Transverse colon (tissue), 4 donors: ENCODE results near the gene TPP1. TPM values are rescaled to one million over a fixed set of nuclear protein-coding genes. Genes with fewer than 3 reads are reported as not detected.

ENCODE experiments used
- DNase-seq: peaks from one replicate; pipeline ENCODE4 v3.0.0-alpha.2; 2019
- H3K27ac ChIP-seq, 4 donors: fragments of 200-600 bp; sonication (generic); 2 replicates each; pipeline ENCODE4 v1.5.1; 2016 to 2018; ENCODE audit warnings: inconsistent platforms in 4 of 4
- H3K27me3 ChIP-seq: fragments of 200-600 bp; sonication (generic); 2 replicates; pipeline ENCODE4 v1.5.1; 2017; ENCODE audit warnings: inconsistent platforms
- H3K36me3 ChIP-seq, 4 donors: fragments of 200-600 bp; sonication (generic); 2 replicates each; pipeline ENCODE4 v1.5.1; 2017 to 2019; ENCODE audit warnings: inconsistent platforms in 4 of 4
- H3K4me1 ChIP-seq, 4 donors: fragments of 200-600 bp; sonication (generic); 2 replicates each; pipeline ENCODE4 v1.5.1; 2017 to 2020; ENCODE audit warnings: inconsistent platforms in 4 of 4
- H3K4me3 ChIP-seq, 4 donors: fragments of 200-600 bp; sonication (generic); 1 replicate in 1 of 4; 2 replicates in 3 of 4; pipeline versions ENCODE4 v1.5.1 to v1.6.1; 2017 to 2019; ENCODE audit warnings: inconsistent platforms in 4 of 4
- H3K9me3 ChIP-seq, 2 donors: fragments of 200-600 bp; sonication (generic); 2 replicates each; pipeline ENCODE4 v1.5.1; 2017 to 2019; ENCODE audit warnings: inconsistent platforms in 2 of 2
- EP300 ChIP-seq: sonication (generic); formaldehyde crosslinking; IDR thresholded peaks from one replicate; pipeline ENCODE4 v1.6.1; 2017; ENCODE audit warnings: antibody characterized with exemption, low read depth
- POLR2A ChIP-seq: fragments of 450-650 bp; IDR thresholded peaks from one replicate; pipeline ENCODE4 v1.6.1; 2016; ENCODE audit warnings: antibody characterized with exemption, mild to moderate bottlenecking, moderate library complexity
- POLR2AphosphoS5 ChIP-seq, 3 donors: sonication (generic); formaldehyde crosslinking; IDR thresholded peaks; one replicate each; pipeline ENCODE4 v1.6.1; 2016; ENCODE audit warnings: antibody characterized with exemption in 3 of 3
- WGBS, 2 donors: methylation state at CpG; one replicate each; pipeline ENCODE4 v1.1.5; 2018; ENCODE audit warnings: low coverage in 1 of 2; 5-methylcytosine and 5-hydroxymethylcytosine counted together
- in situ Hi-C, 4 donors: fragments of 200-750 bp; cut with MboI; loops; one replicate each; pipeline versions ENCODE4 v1.15.0 to v1.15.1; 2017; ENCODE audit warnings: low sequenced_read_pairs in 3 of 4, low pct_ligation_motif_present in 1 of 4, low pct_unique_long_range_greater_than_20kb in 1 of 4
- intact Hi-C: fragments of 100-400 bp; cut with DNase I; formaldehyde crosslinking; loops from one replicate; pipeline ENCODE4 v1.15.1; 2023; ENCODE audit warnings: low total_unique reads
- total RNA-seq, 4 donors: library from RNA; depleted of rRNA; stranded (reverse); fragments of >200 nt; gene quantifications; one replicate each; pipeline ENCODE4 v1.1.0, GENCODE V29; 2016
- TF ChIP-seq, protein P1 (sequence below), 5 experiments: fragments of 200-600 bp in 3 of 5; fragments of 450-650 bp in 2 of 5; sonication (generic) in 3 of 5; IDR thresholded peaks; 1 replicate in 2 of 5; 2 replicates in 3 of 5; pipeline ENCODE4 v1.5.1; 2016 to 2017; ENCODE audit warnings: antibody characterized with exemption in 5 of 5, inconsistent platforms in 3 of 5, mild to moderate bottlenecking in 2 of 5, moderate library complexity in 1 of 5

TPP1 gene
- total RNA-seq, 4 donors from 2014 or later = 64.0 to 114 (median 74.0) TPM

DNA sequence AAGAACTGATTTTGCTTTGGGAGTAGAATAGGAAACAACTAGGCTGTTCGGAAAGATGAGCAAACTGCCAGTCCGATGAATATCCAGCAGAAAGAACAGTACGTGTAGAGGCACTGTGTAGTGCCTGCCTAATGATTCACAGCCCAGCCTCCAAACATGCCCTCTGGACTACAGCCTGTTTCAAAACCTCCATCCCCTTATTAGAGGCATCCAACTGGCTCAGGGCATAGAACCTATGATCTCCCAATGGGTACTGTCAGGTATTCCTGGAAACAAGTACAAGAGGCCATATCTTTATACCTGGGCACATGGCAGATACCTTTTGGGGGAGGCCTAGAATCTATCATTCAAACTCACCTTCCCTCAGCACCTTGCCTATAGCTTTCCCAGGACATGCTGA, 20.7 kb downstream of the TPP1 start:
- H3K36me3 ChIP-seq = peaks cover 0 to 26% (median 10%) of the 10 kb centered on the region in 4 donors
- TF ChIP-seq POLR2A (no peak), POLR2AphosphoS5 (IDR thresholded peaks at IDR 0.05) (no peak)
- TF ChIP-seq, protein P1, sequence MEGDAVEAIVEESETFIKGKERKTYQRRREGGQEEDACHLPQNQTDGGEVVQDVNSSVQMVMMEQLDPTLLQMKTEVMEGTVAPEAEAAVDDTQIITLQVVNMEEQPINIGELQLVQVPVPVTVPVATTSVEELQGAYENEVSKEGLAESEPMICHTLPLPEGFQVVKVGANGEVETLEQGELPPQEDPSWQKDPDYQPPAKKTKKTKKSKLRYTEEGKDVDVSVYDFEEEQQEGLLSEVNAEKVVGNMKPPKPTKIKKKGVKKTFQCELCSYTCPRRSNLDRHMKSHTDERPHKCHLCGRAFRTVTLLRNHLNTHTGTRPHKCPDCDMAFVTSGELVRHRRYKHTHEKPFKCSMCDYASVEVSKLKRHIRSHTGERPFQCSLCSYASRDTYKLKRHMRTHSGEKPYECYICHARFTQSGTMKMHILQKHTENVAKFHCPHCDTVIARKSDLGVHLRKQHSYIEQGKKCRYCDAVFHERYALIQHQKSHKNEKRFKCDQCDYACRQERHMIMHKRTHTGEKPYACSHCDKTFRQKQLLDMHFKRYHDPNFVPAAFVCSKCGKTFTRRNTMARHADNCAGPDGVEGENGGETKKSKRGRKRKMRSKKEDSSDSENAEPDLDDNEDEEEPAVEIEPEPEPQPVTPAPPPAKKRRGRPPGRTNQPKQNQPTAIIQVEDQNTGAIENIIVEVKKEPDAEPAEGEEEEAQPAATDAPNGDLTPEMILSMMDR (IDR thresholded peaks at IDR 0.05) = no peak
- in situ Hi-C loops = no loop called here
- 90 to 92% methylated on average over 3 of the region's 3 CpGs for WGBS, 2 donors
- H3K27ac ChIP-seq = peak overlapping the region in 2 of 4 donors; percentile 69 to 77
- intact Hi-C loops = no loop called here
- no peak for DNase-seq
- H3K27me3 ChIP-seq = no peaks in the 10 kb centered on the region
- no peak overlapping the region for H3K4me3 ChIP-seq
- H3K4me1 ChIP-seq = peaks cover 9 to 21% (median 16%) of the 10 kb centered on the region in 4 donors
- H3K9me3 ChIP-seq = no peaks in the 10 kb centered on the region

DNA sequence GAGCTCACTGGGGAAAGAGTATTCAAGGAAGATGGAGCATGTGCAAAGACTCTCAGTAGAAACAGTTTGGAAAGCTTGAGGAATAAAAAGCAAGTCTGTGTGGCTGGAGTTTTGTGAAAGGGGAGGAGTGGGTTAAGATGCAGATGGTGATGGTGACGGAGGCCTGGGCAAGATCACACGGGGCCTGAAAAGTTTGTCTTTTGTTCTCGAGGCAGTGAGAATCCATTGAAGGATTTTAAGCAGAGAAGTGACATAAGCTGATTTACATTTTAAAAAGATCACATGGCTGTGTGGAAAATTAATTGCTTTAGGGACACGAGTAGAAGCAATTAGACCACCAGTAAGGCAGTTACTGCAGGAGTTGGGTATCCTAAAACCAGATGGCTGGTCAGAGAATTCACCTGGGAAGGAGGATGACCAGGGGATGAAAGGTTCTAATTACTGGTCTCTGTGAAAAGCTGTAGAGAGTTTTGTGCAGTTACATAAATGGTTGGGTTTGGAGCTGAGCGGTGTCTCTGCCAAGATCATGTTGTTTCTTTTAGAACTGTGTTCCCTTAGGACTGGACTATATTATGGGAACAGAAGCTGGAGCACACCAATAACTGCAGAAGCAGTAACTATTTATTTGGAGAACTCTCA, 22.9 kb downstream of the TPP1 start:
- in situ Hi-C loops = no loop called here
- Histone ChIP-seq H3K36me3 (peaks cover 0 to 26% (median 10%) of the 10 kb centered on the region in 4 donors), H3K4me3 (no peak overlapping the region), H3K9me3 (no peaks in the 10 kb centered on the region), H3K27ac (peak overlapping the region; percentile 21 to 77 (median 68)), H3K4me1 (peaks cover 0 to 7% (median 4%) of the 10 kb centered on the region in 4 donors), H3K27me3 (no peaks in the 10 kb centered on the region)
- WGBS, 2 donors = 45 to 59% methylated on average over 4 to 5 of the region's 5 CpGs
- TF ChIP-seq POLR2AphosphoS5 (IDR thresholded peaks at IDR 0.05) (no peak), POLR2A (no peak), EP300 (no peak)
- TF ChIP-seq, protein P1 (IDR thresholded peaks at IDR 0.05) = no peak
- intact Hi-C loops = no loop called here
- DNase-seq = no peak

DNA sequence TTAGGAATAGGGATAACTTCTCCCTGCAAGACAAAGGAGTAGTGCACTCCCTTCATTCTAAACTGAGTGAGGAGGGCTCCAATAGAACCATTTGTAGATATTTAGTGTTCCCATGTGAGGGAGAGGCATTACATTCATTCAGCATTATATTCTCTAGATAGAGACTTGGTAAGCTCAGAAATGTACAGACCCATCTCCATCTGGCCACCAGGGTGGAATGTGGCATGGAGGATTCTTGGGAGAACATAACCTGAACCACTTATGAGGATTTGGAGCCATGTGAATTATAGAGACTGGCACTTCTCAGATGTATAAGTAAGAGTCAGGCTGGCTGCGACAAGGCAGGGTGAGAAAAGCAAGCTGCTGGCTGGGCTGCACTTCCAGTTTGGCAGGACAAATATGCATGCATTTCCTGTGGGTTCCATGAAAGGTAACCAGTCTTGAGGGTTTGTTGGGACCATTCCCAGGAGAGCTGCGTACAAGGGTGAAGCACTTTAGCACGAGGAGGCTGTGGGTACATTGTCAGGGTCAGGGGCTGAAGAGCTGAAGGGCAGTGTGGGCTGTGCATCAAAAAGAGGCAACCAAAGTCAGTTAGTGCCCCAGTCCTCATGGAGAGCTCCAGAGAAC, 25.0 kb downstream of the TPP1 start:
- Histone ChIP-seq H3K4me1 (peaks cover 0 to 7% (median 4%) of the 10 kb centered on the region in 4 donors), H3K36me3 (peaks cover 0 to 7% (median under 1%) of the 10 kb centered on the region in 4 donors), H3K27me3 (no peaks in the 10 kb centered on the region), H3K27ac (peak overlapping the region in 2 of 4 donors; percentile 69 to 77), H3K4me3 (no peak overlapping the region), H3K9me3 (no peaks in the 10 kb centered on the region)
- intact Hi-C loops = no loop called here
- in situ Hi-C loops = no loop called here
- TF ChIP-seq POLR2A (no peak), EP300 (no peak), POLR2AphosphoS5 (IDR thresholded peaks at IDR 0.05) (no peak)
- TF ChIP-seq, protein P1 (IDR thresholded peaks at IDR 0.05) = no peak
- DNase-seq = no peak
- 82 to 100% methylated on average over 1 to 3 of the region's 3 CpGs for WGBS, 2 donors

DNA sequence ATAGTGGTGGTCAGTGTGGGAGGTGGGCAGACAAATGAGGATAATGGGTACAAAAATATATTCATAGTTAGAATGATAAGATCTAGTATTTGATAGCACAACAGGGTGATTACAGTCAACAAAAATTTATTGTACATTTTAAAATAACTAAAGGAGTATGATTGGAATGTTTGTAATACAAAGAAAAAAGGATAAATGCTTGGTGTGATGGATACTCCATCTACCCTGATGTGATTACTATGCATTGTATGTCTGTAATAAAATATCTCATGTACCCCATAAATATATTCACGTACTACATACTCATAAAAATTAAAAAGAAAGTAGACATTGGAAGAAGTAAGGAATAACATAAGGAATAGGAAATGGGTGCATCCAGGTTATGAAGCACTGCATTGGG, 31.2 kb downstream of the TPP1 start:
- Histone ChIP-seq H3K36me3 (no peaks in the 10 kb centered on the region), H3K9me3 (peaks cover 11 to 18% of the 10 kb centered on the region in 2 donors), H3K27me3 (no peaks in the 10 kb centered on the region), H3K4me1 (peaks cover 0 to 10% (median 0%) of the 10 kb centered on the region in 4 donors), H3K4me3 (no peak overlapping the region), H3K27ac (peak overlapping the region in 3 of 4 donors; percentile 2 to 53 (median 48))
- in situ Hi-C loops (no loop called here), intact Hi-C loops (no loop called here)
- DNase-seq = no peak
- 82 to 93% methylated on average over 1 of the region's 1 CpG for WGBS, 2 donors
- TF ChIP-seq POLR2A = no peak
- TF ChIP-seq EP300 = no peak
- TF ChIP-seq, protein P1 (IDR thresholded peaks at IDR 0.05) = no peak
- TF ChIP-seq POLR2AphosphoS5 (IDR thresholded peaks at IDR 0.05) = no peak
